NCI-H345 treated with DMSO at 0.1 percent for 48 hours (cell line): ENCODE measurements around the gene EVA1C.
"Not testable (repeated sequence)": the region's sequence is repeated elsewhere in the genome, so short reads cannot be mapped to it uniquely, and the experiment has no call there.

ENCODE experiments used
- DNase-seq: peaks from one replicate; lab custom pipeline; 2025; ENCODE audit not compliant: unreplicated experiment; lab: John Stamatoyannopoulos, UW

Gene EVA1C

DNA sequence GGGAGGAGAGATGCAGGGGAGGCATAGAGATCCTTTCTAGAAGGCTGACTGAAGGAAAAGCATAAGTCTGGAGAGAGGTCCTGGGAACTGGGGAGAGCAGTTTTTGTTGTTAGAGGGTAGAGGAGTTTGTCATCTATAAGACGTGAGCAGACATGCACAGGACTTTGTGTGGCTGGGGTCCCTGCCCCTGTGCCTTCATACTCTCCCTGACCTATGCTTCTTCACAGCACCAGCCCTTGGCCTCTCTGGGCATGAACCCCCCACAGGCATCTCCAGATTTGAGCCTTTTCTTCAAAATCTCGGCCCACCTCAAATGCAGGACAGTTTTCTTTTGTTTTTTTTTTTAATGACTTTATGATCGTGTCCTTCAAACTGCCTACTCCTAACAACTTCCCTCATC lies 79.9 kb downstream of the EVA1C start:
- no peak for DNase-seq

DNA sequence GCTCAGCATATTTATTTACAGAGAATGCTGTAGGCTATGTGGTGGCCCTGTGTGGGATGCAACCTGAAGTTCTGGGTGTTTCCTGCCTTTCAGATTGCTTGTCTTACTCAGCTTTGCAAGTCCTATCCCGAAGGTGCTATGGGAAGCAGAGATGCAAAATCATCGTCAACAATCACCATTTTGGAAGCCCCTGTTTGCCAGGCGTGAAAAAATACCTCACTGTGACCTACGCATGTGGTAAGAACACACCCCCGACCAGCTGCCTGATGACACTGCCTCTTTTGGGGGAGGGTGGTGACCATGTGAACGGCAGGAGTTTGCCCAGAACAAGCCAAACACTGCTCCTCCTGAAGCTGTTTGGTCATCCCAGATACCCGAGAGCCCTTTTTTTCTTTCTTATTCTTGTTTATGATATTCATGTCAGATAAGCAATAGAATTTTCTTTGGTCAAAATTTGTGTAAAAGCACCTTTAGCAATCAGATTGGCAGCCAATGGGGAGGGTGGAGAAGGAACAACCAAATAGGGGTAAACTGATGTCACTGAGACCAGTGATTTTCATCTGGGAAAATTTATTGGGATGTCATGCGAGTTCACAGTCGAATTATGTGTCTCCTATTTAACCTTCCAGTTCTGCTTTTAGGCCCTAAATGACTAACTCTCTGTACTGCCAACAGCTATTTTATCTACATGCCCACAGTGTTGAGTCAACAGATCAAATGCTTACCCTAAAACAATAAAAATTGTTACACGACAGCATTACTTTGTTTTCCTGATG lies 82.6 kb downstream of the EVA1C start:
- no peak for DNase-seq

DNA sequence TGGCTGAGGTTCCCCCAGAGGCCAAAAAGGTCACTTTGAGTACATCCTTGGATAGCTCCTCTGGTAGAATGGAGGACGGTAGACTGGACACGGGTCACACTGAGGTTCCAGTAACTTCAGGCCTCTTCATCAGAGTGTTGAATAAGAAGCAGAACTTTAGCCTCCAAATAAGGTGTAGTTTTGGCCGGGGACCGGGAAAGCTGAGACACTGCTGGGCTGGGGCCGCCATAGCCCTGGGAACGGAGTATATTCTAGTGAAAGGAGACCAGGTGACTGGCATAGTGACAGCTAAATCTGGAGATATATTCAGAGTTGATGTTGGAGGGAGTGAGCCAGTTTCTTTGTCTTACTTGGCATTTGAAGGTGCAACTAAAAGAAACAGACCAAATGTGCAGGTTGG lies 84.1 kb downstream of the EVA1C start:
- no peak for DNase-seq

DNA sequence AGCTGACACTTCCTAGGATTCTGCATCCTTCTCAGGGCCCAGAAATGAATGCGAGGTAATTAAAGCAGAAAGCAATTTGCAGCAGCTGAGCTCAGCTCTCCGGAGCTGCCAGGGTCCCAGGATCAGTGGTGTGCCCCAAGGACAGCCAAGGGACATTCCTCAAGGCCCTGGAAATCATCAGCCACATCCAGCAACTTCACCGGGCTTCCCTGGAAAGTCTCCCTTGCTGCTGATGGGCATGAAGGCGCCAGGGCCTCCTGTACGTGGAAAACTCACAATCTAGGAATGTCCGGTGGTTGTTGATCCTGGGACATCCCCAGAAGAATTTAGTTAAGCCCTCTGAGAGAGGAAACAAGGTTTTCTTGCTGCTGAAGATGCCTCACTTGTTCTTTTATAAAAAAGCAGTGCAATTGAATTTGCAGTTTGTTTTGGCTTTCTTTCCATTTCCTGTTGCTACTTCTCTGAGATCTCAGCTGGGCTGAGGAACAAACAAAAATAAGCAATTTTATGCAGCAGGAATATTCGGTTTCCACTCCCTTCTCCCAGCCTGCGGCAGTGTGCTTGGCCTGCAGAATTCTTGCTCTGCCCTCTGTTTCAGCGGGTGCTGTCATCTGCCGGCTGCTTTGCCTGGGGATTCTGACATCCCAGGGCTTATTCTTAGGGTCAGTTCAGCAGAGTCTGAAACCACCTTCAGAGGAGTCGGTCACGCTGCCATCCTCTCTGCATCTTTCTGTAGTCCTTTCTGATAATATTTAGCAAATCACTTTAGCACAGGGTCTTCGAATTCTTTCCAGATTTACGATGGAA lies 86.9 kb downstream of the EVA1C start:
- no peak for DNase-seq

DNA sequence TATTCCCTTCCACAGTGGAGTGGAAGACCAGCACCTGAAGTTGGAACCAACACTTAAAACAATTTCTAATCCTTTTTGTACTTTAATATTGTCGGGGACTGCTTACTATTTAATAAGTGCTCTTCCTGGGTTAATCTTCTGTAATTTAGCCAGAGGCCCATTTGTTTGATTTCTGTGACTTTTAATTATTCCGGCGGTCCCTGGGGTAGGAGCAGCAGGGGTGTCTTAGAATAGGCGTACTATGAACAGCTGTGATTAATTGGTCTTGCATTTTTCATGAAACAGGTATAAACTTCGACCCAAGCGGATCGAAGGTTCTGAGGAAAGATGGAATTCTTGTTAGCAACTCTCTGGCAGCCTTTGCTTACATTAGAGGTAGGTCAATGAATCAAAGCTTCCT lies 91.1 kb downstream of the EVA1C start:
- not testable (repeated sequence) for DNase-seq

DNA sequence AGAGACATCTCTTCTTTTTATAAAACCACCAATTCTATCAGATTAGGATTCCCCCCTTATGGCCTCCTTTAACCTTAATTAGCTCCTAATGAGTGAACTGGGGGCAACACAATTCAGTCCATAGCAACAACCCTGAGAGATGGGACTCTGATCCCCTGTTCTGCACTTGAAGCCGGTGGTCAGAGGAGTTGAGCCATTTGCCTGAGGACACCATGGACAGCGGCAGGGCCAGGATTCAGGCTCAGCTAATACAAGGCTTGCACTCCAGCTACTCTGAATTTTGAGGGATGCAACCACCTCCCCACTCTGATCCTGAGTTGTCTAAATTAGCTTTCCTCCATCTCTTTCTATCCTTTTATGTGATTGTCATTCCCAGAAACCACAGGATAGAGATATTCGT lies 93.3 kb downstream of the EVA1C start:
- DNase-seq: not testable (repeated sequence)

DNA sequence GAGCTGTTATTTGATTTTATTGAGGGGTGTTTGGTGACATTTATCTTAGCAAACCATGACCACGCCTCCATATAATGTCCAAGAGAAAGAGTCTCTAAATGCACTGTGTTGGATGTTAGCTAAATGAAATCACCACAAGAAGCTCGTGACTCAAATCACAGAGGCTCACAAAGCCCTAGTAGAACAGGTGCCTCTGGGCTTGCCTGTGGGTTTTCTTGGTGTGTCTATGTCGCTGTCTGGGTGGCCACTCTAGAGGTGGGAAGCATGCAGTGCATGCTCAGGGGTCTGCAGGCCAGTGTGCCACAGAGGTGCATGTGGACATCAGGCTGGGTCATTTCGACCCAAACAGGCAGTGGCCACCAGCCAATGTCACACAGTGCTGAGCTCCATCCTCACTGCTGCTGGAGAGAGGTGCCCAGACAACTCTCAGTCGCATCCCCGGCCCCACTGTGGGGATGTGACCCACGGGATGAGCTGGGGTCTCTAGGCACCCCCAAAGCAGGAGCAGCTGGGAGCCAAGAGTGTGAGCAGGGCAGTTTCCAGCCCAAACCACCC lies 94.0 kb downstream of the EVA1C start:
- DNase-seq: not testable (repeated sequence)

DNA sequence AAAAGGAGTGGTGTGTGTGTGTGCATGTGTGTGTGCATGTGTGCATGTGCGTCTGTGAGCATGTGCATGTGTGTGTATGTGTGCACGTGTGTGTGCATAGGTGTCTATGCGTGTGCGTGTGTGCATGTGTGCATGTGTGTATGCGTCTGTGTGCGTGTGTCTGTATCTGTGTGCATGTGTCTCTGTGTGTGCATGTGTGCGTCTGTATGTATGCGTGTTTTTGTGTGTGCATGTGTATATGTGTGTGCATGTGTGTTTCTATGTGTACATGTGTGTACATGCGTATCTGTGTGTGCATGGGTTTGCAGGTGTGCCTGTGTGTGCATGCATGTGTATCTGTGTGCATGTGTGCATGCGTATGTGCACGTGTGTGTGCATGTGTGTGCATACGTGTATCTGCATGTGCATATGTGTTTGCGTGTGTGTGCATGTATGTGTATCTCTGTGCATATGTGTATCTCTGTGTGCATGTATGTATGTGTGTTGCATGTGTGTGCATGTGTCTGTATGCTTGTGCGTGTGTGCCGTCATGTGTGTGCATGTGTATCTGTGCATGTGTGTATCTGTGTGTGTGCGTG lies 94.9 kb downstream of the EVA1C start:
- no peak for DNase-seq

DNA sequence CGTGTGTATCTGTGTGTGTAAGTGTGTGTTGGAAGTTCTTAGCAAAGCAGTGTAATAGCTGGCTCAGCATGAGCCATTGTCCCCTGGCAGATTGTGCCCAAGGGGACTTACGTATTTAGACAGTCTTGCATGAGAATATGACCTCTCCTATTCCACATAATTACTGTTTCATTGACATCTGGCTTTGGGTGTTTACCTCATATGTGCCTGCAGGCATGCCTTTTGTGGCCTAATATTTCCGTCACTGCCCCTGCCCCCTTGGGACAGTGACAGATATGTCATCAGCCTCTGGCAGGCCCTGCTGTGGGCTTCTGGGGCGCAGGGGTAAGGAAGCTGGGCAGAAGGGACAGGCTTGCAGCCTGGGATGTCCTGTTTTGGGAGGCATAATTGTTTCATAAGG lies 95.5 kb downstream of the EVA1C start:
- DNase-seq: not testable (repeated sequence)

DNA sequence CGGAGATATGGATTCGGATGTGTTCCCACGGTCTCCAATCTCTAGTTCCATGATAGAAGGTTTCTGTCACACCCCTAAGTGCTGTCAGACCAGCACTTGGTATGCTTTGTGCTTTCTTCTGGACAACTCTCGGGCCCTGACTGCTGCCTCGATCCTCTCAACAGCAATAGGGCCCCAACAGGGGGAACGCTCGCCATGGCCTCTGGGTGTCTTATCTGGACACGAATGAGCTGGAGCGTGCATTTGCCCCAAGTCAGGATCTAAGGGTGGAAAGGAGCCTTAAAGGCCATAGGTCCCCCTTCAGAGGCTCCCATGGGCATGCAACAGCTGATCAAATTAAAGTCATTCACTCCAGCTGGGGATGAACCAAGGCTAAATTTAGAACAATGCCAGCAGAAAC lies 96.1 kb downstream of the EVA1C start:
- no peak for DNase-seq

DNA sequence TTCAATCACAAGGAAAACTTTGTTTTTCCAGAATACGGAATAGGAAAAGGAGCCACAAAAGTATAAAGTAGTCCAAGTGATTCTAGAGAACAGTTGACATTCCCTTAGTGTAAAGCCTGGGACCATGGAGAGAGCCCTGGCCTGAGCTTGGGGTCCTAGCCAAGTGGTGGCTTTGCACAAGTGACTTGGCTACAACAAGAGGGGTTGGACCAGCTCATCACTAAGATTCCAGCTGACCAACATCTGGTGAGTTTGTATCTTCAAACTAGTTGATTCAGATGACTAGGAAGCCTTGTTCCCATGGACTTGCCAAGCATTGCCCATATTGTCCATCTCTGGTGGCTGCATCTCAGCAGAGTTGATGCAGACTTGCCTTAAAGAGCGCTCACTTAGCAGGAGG lies 96.5 kb downstream of the EVA1C start:
- DNase-seq: not testable (repeated sequence)

DNA sequence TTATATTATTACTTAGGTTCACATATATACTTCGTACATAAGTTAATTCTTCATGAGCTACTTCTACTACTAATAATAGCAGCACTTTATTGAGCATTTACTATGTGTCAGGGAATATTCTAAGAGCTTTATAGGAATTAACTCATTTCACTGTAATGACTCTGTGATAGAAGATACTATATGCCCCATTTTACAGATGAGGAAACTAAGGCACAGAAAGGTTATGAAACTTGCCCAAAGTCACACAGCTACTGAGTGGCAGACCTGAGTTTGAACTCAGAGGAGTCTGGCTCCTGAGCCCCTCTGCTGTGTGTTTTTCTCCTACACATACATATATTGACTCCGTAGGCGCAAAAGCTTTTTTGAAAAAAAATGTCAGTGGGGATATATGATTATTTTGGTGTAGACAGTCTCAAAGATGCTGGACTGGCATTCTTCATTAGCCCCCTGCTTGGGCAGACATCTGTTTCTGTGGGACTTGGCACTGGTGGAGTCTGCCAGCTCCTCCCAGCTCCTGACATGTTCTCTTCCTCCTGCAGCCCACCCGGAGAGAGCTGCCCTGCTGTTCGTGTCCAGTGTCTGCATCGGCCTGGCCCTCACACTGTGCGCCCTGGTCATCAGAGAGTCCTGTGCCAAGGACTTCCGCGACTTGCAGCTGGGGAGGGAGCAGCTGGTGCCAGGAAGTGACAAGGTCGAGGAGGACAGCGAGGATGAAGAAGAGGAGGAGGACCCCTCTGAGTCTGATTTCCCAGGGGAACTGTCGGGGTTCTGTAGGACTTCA lies 102.0 kb downstream of the EVA1C start:
- no peak for DNase-seq

DNA sequence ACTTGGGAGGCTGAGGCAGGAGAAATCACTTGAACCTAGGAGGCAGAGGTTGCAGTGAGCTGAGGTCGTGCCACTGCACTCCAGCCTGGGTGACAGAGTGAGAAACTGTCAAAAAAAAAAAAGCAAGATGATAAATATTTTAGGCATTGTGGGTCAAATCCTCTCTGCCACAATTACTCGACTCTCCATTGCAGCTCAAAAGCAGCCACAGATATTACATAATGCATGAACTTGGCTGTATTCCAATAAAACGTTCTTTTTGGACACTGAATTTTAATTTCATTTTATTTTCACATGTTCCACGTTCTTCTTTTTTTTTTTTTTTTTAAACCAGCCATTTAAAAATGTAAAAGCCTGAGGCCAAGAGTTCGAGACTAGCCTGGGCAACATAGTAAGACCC lies 103.4 kb downstream of the EVA1C start:
- DNase-seq: no peak

DNA sequence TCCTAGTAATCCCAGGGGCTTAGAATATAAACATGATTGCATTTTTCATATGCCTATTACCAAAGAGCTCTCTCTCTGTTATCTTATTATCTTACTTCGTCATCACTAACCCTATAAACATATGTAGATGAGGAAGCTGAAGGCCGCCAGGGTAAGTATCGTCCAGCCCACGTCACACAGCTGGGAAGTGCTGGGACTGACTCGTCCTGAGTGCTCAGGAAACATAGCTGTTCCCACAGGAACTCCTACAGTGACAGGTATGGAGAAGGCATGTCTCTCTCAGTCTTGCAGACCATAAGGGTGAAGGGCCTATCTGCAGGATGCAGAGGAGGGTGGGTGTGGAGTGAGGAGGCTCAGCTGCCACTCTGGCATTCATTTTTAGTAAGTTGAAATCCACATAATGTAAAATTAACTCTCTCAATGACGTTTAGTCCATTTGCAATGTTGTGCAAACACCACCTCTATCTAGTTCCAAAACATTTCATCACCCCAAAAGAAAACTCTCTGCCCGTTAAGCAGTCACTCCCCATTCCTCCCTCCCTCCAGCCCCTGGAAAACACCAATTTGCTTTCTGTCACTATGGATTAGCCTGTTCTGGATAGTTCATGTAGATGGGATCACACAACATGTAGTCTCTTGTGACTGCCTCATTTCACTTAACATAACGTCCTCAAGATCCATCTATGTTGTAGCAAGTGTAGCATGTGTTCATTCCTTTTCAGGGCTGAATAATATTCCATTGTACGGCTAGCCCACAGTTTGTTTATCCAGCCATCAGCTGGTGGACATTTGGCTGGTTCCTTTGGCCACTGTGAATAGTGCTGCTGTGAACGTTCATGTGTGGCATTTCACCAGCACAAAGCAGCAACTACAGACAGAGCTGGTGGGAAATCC lies 104.5 kb downstream of the EVA1C start:
- no peak for DNase-seq

DNA sequence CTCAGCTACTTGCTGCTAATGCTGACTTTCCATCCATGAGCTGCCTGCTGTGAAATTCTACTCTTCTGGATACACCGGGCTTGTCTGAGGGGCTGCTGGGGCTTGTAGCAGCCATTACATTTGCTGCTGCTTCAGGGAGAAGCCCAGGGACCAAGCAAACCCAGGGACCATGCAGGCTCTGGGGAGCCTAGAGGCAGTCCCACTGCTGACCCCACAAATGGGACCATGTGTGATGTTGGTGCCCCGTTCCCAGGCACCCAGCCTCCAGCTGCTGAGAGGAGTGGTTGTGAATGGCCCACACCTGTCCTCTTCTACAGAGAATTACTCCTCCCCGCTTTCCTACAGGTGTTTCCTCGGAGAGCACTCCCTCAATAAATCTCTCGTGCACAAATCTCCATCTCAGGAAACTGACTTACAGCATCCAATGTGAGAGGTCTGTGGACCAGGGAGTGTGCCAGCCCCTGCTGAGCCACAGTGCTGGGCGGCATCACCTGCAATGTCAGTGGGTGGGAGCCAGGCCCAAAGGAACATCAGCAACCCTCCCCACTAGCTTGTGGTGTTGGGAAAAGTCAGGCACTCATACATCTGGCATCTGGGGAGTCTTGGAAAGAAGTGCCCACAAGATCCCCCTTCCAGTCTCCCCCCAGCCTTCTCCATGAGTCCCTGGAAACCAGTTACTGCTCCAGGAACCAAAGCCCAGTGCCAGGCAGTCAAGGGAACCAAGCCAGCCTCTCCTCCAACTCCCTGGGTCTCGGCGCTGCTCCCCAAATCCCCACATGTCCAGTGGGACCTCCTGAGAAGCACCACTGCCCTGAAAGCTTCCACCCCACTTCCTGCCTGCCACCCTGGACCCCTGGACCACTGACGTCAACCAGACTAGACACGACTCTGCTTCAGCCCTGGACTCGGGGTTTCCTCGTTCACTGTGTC lies 107.7 kb downstream of the EVA1C start:
- no peak for DNase-seq

DNA sequence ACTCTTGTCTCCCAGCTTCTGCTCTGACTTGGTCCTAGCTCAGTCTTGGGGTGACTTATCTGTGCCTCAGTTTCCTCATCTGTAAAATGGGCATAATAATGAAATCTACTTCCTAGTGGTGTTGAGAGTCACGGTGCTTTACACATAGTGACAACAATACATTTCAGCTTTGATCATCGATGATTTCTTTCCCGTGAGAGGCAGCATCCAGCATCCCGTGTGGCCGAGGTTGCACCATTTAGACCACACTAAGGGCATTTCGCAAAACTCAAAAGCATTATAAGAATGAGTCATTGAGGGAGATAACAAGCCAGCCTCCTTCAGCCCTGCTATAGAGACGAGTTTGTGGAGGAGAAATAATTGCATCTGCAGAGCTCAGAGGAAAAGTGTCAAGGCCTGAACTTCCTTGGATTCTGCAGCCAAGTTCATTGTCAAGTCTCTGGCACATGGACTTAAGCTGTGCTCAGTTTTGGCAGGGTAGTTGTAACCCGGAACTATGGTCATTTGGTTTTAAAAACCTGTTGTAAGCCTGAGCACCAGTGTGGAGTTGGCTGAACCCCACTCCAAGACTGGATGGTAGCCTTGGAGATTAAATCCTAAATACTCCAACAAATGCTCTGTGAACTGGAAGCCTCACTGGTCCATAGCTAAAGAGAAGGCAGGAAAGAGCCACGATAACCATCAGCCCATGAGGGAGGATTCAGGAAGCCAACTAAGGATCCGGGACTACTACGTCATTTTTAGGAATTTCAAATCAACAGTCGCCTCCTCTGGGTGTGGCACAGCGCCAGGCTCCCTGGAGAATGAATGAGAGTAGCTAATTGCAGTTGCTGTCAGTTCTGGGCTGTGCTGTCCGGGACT lies 108.6 kb downstream of the EVA1C start:
- no peak for DNase-seq

DNA sequence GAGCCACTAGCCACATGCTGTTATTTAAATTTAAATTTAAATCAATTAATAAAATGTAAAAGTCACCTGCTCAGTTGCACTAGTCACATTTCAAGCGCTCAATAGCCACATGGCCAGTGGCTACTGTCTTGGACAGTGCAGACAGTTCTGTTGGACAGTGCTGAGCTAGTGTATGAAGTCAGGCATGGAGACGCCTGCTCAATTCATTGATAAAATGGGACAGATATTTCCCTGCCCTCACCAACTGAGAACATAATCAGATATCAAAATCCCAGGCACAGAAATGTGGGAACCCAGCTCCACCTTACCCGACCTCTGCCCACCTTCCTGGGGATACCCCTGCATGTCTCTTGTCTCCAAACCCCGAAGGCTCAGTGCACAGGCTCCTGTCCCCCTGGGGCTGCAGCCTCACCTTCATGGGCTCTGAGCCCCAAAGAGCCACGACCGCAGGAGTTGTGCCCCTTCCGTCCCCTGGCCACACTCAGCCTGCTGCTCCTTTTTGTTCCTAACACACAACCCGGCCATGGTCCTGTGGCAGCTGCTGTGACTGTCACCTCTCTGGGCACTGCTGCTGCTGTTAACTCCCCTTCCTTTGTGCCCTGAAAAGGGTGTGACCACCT lies 109.3 kb downstream of the EVA1C start:
- DNase-seq: no peak

DNA sequence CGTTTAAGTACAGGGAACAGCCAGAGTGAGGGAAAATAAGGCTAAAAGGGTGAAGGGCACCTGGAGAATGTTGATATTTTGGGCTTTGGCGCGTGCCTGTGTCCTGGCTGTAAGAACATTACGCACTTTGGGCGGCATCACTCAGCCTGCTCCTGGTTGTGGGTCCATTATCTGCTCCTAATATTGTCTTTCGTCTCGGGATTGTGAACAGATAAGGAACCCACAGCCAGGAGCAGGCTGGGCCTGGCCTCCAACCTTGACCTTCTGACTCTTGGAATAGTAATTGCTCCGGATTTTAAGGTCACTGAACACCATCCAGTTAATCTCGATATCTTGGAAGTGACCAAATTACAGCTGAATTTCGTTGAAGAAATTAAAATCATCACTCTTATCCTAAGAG lies 111.0 kb downstream of the EVA1C start:
- no peak for DNase-seq
